ENCODE results near the gene ADM. TPM values are rescaled to one million over a fixed set of nuclear protein-coding genes. Genes with fewer than 3 reads are reported as not detected.

ADM gene
- total RNA-seq, 1 experiment from 2014 or later: 263 TPM

DNA sequence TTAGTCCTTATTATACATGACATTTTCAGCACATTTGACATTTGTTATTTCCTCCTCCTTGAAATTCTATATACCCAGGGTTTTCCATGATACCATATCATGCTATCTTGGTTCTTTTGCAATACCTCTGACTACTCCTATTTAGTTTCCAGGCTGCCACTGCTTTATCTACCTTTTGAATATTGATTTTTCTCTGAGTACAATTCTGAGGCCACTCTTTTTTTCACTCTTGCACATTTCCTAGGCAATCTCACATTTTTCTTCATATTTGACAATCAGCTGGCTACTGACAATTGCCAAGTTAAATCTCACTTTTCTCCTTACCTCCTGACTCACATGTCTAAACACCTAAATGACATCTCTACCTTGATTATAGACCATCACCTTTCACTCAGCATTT lies 22.8 kb upstream of the ADM start:
- Histone ChIP-seq H3K4me3 (ENCODE audit: low read depth in 2 of 2, low read length in 2 of 2) (no peak overlapping the region), H3K36me3 (ENCODE audit: control insufficient read depth, insufficient read depth, low read length) (no peaks in the 10 kb centered on the region), H3K4me1 (ENCODE audit: control insufficient read depth, insufficient read depth, low read length) (no peaks in the 10 kb centered on the region; the same call in 1 of the 2 replicates), H3K27me3 (ENCODE audit: control insufficient read depth, insufficient read depth, low read length) (no peaks in the 10 kb centered on the region), H3K9me3 (ENCODE audit: control insufficient read depth, insufficient read depth, low read depth, low read length) (no peaks in the 10 kb centered on the region), H3K27ac (ENCODE audit: low read length) (no peak overlapping the region)
- in situ Hi-C loops (cut with HindIII; ENCODE audit: low pct_unique_long_range_greater_than_20kb, low sequenced_read_pairs) (no loop called here), intact Hi-C loops (cut with micrococcal nuclease; ENCODE audit: unreplicated experiment) (no loop called here)
- ATAC-seq: no peak
- CTCF ChIA-PET: no interaction called here
- TSS peak; percentile 21 for BruUV-seq (replicated peaks)
- POLR2A ChIA-PET: interaction anchor here (0.6 kb wide), 1 partner anchor 29 kb away, joined by 4 read pairs; no protein-coding TSS in a partner anchor
- no peak for DNase-seq (ENCODE audit: low read depth, low spot score)
- TF ChIP-seq, protein P1, sequence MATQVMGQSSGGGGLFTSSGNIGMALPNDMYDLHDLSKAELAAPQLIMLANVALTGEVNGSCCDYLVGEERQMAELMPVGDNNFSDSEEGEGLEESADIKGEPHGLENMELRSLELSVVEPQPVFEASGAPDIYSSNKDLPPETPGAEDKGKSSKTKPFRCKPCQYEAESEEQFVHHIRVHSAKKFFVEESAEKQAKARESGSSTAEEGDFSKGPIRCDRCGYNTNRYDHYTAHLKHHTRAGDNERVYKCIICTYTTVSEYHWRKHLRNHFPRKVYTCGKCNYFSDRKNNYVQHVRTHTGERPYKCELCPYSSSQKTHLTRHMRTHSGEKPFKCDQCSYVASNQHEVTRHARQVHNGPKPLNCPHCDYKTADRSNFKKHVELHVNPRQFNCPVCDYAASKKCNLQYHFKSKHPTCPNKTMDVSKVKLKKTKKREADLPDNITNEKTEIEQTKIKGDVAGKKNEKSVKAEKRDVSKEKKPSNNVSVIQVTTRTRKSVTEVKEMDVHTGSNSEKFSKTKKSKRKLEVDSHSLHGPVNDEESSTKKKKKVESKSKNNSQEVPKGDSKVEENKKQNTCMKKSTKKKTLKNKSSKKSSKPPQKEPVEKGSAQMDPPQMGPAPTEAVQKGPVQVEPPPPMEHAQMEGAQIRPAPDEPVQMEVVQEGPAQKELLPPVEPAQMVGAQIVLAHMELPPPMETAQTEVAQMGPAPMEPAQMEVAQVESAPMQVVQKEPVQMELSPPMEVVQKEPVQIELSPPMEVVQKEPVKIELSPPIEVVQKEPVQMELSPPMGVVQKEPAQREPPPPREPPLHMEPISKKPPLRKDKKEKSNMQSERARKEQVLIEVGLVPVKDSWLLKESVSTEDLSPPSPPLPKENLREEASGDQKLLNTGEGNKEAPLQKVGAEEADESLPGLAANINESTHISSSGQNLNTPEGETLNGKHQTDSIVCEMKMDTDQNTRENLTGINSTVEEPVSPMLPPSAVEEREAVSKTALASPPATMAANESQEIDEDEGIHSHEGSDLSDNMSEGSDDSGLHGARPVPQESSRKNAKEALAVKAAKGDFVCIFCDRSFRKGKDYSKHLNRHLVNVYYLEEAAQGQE (IDR thresholded peaks at IDR 0.05; ENCODE audit: insufficient read depth in 1 of 2, low read depth in 2 of 2, low read length in 1 of 2): no peak
- TF ChIP-seq SIN3A (IDR thresholded peaks at IDR 0.05; ENCODE audit: borderline replicate concordance, insufficient read depth, low read depth, low read length) (no peak), POLR2AphosphoS5 (IDR thresholded peaks at IDR 0.05; ENCODE audit: low read depth, low read length) (no peak), TCF7L2 (IDR thresholded peaks at IDR 0.05; ENCODE audit: low read depth, low read length) (no peak)
- TF ChIP-seq, protein P2, sequence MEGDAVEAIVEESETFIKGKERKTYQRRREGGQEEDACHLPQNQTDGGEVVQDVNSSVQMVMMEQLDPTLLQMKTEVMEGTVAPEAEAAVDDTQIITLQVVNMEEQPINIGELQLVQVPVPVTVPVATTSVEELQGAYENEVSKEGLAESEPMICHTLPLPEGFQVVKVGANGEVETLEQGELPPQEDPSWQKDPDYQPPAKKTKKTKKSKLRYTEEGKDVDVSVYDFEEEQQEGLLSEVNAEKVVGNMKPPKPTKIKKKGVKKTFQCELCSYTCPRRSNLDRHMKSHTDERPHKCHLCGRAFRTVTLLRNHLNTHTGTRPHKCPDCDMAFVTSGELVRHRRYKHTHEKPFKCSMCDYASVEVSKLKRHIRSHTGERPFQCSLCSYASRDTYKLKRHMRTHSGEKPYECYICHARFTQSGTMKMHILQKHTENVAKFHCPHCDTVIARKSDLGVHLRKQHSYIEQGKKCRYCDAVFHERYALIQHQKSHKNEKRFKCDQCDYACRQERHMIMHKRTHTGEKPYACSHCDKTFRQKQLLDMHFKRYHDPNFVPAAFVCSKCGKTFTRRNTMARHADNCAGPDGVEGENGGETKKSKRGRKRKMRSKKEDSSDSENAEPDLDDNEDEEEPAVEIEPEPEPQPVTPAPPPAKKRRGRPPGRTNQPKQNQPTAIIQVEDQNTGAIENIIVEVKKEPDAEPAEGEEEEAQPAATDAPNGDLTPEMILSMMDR (IDR thresholded peaks at IDR 0.05): no peak

DNA sequence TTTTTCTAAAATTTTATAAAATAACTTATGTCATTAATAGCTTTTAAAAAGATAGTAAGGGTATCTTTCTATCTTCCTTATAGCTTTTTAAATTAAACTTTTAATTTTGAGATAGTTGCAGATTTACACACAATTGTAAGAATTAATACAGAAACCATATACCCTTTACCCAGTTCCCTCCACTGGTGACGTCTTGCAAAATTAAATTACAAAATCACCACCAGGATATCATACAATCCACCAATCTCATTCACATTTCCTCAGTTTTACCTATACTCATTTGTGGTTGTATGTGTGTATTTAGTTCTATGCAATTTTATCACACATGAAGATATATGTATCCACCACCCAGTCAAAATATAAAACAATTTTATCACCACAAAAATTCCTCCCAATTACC lies 20.9 kb upstream of the ADM start:
- in situ Hi-C loops (cut with HindIII; ENCODE audit: low pct_unique_long_range_greater_than_20kb, low sequenced_read_pairs): no loop called here
- DNase-seq (ENCODE audit: low read depth, low spot score): no peak
- Histone ChIP-seq H3K27ac (ENCODE audit: low read length) (no peak overlapping the region), H3K36me3 (ENCODE audit: control insufficient read depth, insufficient read depth, low read length) (no peaks in the 10 kb centered on the region), H3K27me3 (ENCODE audit: control insufficient read depth, insufficient read depth, low read length) (no peaks in the 10 kb centered on the region), H3K4me1 (ENCODE audit: control insufficient read depth, insufficient read depth, low read length) (peaks cover 4% of the 10 kb centered on the region; the same call in 1 of the 2 replicates), H3K4me3 (ENCODE audit: low read depth in 2 of 2, low read length in 2 of 2) (no peak overlapping the region), H3K9me3 (ENCODE audit: control insufficient read depth, insufficient read depth, low read depth, low read length) (no peaks in the 10 kb centered on the region)
- POLR2A ChIA-PET: no interaction called here
- CTCF ChIA-PET: no interaction called here
- BruUV-seq (replicated peaks): no TSS peak
- TF ChIP-seq, protein P1 (IDR thresholded peaks at IDR 0.05; ENCODE audit: insufficient read depth in 1 of 2, low read depth in 2 of 2, low read length in 1 of 2): no peak
- TF ChIP-seq SIN3A (IDR thresholded peaks at IDR 0.05; ENCODE audit: borderline replicate concordance, insufficient read depth, low read depth, low read length): no peak
- TF ChIP-seq, protein P2 (IDR thresholded peaks at IDR 0.05): no peak
- intact Hi-C loops (cut with micrococcal nuclease; ENCODE audit: unreplicated experiment): no loop called here
- ATAC-seq: no peak

All from Panc1 (cell line).